Heart left ventricle (tissue), 13 donors: ENCODE measurements around the gene CAV1.

ENCODE experiments used
- POLR2A ChIP-seq, 2 donors: fragments of 450-650 bp; IDR thresholded peaks; one replicate each; pipeline ENCODE4 v1.6.1; 2017; ENCODE audit warnings: antibody characterized with exemption in 2 of 2, mild to moderate bottlenecking in 2 of 2, moderate library complexity in 2 of 2
- TF ChIP-seq, protein P1 (sequence below), 12 donors: fragments of 200-600 bp; sonication (generic) in 4 of 12; IDR thresholded peaks; one replicate each; pipeline versions ENCODE4 v1.5.0 to v1.8.0; 2018 to 2022; ENCODE audit warnings: antibody characterized with exemption in 12 of 12, mild to moderate bottlenecking in 5 of 12
- donor health status: ischemic (EF 13 %, LVEDD 7.1; RV severe dilation, severe dysfunction).
- donor health status: DM: no; HTN: yes; CAD: no.
- donor health status: DM: no; HTN: no; CAD: no.
- donor health status: ischemic (EF 25% LVEDD 6.9; RV normal size, moderate dysfunction).
- donor health status: ischemic (EF 25% LVEDD 5.7; RV mildly dilated, moderate dysfunction).
- donor health status: ischemic (EF 35%, LVEDD 5.7; RV mildly dilated, moderate dysfunction).
- donor health status: nonischemic (EF 11% LVEDD 7.7; RV severe dilation, severe dysfunction).
- donor health status: DM: yes; HTN: yes; CAD: no.
- donor health status: PGD.
- donor health status: ischemic (EF 29% LVEDD 5.4; RV normal size, mild dysfunction).
- donor health status: nonischemic (EF 23%, LVEDD 6.1; RV moderate dilation, normal function).

DNA sequence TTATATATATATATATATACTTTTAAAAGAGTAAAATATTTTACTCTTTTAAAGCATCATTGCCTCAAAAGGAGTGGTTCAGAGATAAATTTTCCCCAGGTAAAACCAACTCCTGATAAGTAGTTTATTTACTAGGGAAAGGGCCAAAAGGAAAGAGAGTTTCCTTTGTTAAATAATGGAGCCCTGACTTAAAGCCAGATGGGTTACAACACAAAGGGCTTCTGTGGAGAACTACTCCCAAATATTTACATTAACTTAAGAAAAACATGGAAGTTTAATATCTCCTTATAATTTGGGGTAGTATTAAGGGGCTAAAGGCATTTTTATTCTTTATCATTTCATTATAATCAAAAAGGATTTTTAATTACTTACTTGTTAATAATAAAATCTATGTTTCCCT is 8.5 kb upstream of the CAV1 start:
- TF ChIP-seq POLR2A (IDR thresholded peaks at IDR 0.05): no peak
- TF ChIP-seq, protein P1, sequence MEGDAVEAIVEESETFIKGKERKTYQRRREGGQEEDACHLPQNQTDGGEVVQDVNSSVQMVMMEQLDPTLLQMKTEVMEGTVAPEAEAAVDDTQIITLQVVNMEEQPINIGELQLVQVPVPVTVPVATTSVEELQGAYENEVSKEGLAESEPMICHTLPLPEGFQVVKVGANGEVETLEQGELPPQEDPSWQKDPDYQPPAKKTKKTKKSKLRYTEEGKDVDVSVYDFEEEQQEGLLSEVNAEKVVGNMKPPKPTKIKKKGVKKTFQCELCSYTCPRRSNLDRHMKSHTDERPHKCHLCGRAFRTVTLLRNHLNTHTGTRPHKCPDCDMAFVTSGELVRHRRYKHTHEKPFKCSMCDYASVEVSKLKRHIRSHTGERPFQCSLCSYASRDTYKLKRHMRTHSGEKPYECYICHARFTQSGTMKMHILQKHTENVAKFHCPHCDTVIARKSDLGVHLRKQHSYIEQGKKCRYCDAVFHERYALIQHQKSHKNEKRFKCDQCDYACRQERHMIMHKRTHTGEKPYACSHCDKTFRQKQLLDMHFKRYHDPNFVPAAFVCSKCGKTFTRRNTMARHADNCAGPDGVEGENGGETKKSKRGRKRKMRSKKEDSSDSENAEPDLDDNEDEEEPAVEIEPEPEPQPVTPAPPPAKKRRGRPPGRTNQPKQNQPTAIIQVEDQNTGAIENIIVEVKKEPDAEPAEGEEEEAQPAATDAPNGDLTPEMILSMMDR (IDR thresholded peaks at IDR 0.05): no peak
